Breast epithelium (tissue), 3 donors: ENCODE data around the gene QSOX1.

Source experiments
- POLR2A ChIP-seq: fragments of 450-650 bp; IDR thresholded peaks from one replicate; pipeline ENCODE4 v1.6.1; 2016; ENCODE audit warnings: antibody characterized with exemption, mild to moderate bottlenecking, moderate library complexity
- POLR2AphosphoS5 ChIP-seq, 3 donors: sonication (generic); formaldehyde crosslinking; IDR thresholded peaks; one replicate each; pipeline ENCODE4 v1.6.1; 2017; ENCODE audit warnings: antibody characterized with exemption in 3 of 3
- TF ChIP-seq, protein P1 (sequence below), 3 donors: fragments of 450-650 bp; IDR thresholded peaks; one replicate each; pipeline ENCODE4 v1.5.1; 2016 to 2017; ENCODE audit warnings: antibody characterized with exemption in 3 of 3, mild to moderate bottlenecking in 3 of 3, moderate library complexity in 3 of 3

DNA sequence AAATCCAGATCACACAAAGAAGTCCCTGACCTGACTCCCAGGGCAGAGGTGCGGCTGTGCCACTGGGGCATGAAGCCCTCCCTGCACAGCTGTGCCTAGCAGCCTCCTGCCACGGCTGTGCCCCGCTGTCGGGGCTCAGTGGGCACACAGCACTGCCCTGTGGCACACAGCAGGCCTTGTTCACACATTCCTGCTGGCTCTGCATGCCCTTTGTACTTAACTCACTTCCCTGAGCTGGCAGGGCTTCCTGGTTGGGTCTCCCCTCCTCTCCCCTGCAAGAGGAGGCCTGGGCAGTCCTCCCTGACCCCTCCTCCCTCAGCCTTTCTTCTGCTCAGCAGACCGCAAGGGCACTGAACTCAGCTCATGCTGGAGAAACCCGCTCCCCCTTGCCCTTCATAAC is 90.2 kb downstream of the QSOX1 start:
- TF ChIP-seq POLR2A: no peak
- TF ChIP-seq, protein P1, sequence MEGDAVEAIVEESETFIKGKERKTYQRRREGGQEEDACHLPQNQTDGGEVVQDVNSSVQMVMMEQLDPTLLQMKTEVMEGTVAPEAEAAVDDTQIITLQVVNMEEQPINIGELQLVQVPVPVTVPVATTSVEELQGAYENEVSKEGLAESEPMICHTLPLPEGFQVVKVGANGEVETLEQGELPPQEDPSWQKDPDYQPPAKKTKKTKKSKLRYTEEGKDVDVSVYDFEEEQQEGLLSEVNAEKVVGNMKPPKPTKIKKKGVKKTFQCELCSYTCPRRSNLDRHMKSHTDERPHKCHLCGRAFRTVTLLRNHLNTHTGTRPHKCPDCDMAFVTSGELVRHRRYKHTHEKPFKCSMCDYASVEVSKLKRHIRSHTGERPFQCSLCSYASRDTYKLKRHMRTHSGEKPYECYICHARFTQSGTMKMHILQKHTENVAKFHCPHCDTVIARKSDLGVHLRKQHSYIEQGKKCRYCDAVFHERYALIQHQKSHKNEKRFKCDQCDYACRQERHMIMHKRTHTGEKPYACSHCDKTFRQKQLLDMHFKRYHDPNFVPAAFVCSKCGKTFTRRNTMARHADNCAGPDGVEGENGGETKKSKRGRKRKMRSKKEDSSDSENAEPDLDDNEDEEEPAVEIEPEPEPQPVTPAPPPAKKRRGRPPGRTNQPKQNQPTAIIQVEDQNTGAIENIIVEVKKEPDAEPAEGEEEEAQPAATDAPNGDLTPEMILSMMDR (IDR thresholded peaks at IDR 0.05): no peak
- TF ChIP-seq POLR2AphosphoS5 (IDR thresholded peaks at IDR 0.05): no peak
